Measurements from ENCODE around the gene C15orf61. TPM values are rescaled to one million over a fixed set of nuclear protein-coding genes. Genes with fewer than 3 reads are reported as not detected.

The C15orf61 gene
- total and polyA plus RNA-seq, 2 of the 13 experiments (the other 11 are each of a cell fraction or from before 2014, with no cell fraction given): 2.1 to 6.6 TPM

DNA sequence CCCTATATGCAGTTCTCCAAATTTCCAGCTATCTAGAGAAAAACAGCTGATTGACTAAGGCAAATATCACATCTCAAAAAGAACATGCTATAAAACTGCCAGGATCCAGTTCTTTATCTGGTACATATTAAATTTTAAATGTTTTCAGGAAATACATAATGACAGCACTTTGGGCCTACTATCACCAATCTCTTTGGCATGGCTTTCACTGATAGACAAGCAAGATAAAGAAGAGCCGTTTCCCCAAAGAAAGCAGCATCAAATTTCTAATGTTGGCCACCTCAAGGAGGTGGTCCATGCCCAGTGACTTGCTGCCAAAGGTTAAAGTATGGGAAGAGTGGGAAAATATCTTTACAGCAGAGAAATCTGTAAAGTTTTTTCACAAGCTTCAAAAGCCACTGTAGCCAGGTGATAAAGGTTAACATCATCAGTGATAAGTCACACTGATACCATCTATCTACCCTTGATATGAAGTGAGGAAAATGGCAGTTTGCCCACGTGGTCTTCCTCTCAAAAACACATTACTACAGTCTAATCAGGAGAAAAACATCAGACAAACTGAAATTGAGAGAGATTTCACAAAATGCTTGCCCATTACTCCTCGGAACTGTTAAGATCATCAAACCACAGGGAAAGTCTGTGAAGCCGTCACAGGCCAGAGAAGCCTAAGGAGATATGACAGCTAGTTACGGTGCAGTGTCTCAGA, 46.4 kb upstream of the C15orf61 start (continued):
- no peak for TF ChIP-seq RAD21 (CRISPR knock-in tag; IDR thresholded peaks at IDR 0.05)
- no peak for TF ChIP-seq ZNF816 (CRISPR knock-in tag; IDR thresholded peaks at IDR 0.05; ENCODE audit: borderline replicate concordance)
- TF ChIP-seq, protein P1, sequence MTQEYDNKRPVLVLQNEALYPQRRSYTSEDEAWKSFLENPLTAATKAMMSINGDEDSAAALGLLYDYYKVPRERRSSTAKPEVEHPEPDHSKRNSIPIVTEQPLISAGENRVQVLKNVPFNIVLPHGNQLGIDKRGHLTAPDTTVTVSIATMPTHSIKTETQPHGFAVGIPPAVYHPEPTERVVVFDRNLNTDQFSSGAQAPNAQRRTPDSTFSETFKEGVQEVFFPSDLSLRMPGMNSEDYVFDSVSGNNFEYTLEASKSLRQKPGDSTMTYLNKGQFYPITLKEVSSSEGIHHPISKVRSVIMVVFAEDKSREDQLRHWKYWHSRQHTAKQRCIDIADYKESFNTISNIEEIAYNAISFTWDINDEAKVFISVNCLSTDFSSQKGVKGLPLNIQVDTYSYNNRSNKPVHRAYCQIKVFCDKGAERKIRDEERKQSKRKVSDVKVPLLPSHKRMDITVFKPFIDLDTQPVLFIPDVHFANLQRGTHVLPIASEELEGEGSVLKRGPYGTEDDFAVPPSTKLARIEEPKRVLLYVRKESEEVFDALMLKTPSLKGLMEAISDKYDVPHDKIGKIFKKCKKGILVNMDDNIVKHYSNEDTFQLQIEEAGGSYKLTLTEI (CRISPR knock-in tag; conservative IDR thresholded peaks at IDR 0.05): no peak
- TF ChIP-seq U2AF1 (optimal IDR thresholded peaks at IDR 0.05; ENCODE audit: low read depth, low read length): no peak
- no peak for TF ChIP-seq MYNN (CRISPR knock-in tag; IDR thresholded peaks at IDR 0.05; ENCODE audit: low read depth)

DNA sequence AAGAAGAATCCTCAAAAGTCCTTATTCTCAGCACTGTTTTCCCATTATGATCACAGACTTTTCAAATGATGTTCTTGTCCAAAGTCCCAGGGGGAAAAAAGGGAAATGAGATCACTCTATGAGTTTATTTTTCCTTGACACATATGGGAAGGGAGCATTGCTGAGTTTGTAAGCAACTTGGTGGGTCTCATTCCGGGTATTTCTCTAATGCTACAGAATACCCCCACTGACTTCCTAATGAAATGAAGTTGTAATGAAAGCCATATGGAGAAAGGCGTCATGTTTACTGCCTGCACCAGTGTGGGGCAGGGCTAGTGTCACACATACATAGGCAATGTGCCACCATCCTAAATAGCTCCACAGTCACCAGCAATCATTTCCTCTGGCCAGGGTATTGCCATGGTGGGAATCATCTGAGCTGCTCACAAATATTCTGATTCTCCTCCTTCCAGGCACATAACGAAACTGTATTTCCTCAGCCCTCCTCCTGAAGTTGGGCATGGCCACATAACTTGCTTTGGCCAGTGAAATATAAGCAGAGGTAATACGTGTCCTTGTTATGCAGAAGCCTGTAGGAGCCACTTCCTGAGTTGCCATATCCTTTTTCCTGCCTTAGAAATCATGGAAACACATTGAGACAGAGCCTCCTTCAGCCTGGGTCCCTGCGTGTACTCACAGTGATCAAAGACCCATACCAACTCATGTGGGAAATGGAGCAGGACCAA, 41.0 kb upstream of the C15orf61 start:
- CTCF ChIA-PET (ENCODE audit: low intra/inter-chr PET ratio, low total read pairs): no interaction called here
- H3K27ac ChIP-seq (ENCODE audit: extremely low read length, insufficient read depth, low read length): no peak overlapping the region
- 92% methylated on average over 5 of the region's 5 CpGs for WGBS (ENCODE audit: low lambda C conversion rate)
- no peaks in the 10 kb centered on the region for H3K36me3 ChIP-seq (replicated peaks in 1 of 2; ENCODE audit: control insufficient read depth in 1 of 2, insufficient read depth in 2 of 2, low read length in 2 of 2)
- H3K4me3 ChIP-seq (replicated peaks in 1 of 3; ENCODE audit: insufficient read depth in 1 of 3, low read depth in 2 of 3, low read length in 3 of 3): no peak overlapping the region
- POLR2A ChIA-PET: no interaction called here
- BruUV-seq (replicated peaks): no TSS peak
- intact Hi-C loops (cut with micrococcal nuclease; ENCODE audit: unreplicated experiment) (no loop called here), in situ Hi-C loops (cut with HindIII; ENCODE audit: extremely low pct_ligation_motif_present, low pct_unique_long_range_greater_than_20kb) (no loop called here)
- no peaks in the 10 kb centered on the region for H3K79me2 ChIP-seq (ENCODE audit: insufficient read depth, low read length)
- no peak overlapping the region for H3K9ac ChIP-seq (ENCODE audit: insufficient read depth, low read depth, low read length)
- no peak overlapping the region for H2AFZ ChIP-seq (ENCODE audit: low read length)
- no peak for ATAC-seq
- DNase-seq (ENCODE audit: low spot score): no peak
- H3K4me2 ChIP-seq (ENCODE audit: low read depth, low read length): no peak overlapping the region
- H4K20me1 ChIP-seq (ENCODE audit: insufficient read depth, low read length): no peaks in the 10 kb centered on the region
- no peaks in the 10 kb centered on the region for H3K4me1 ChIP-seq (ENCODE audit: insufficient read depth, low read length)
- TF ChIP-seq BRD4 (CRISPR knock-in tag; IDR thresholded peaks at IDR 0.05) (no peak), MXD1 (CRISPR knock-in tag; IDR thresholded peaks at IDR 0.05) (no peak), MTA1 (CRISPR knock-in tag; IDR thresholded peaks at IDR 0.05; ENCODE audit: borderline replicate concordance) (no peak), FIP1L1 (IDR thresholded peaks at IDR 0.05; ENCODE audit: borderline replicate concordance, insufficient read depth, low read depth, low read length) (no peak), MLXIP (CRISPR knock-in tag; IDR thresholded peaks at IDR 0.05; ENCODE audit: borderline replicate concordance) (no peak), MED1 (CRISPR knock-in tag; IDR thresholded peaks at IDR 0.05) (no peak), TBL1XR1 (IDR thresholded peaks at IDR 0.05; ENCODE audit: borderline replicate concordance, low read length, partially characterized antibody) (no peak)
- TF ChIP-seq, protein P2, sequence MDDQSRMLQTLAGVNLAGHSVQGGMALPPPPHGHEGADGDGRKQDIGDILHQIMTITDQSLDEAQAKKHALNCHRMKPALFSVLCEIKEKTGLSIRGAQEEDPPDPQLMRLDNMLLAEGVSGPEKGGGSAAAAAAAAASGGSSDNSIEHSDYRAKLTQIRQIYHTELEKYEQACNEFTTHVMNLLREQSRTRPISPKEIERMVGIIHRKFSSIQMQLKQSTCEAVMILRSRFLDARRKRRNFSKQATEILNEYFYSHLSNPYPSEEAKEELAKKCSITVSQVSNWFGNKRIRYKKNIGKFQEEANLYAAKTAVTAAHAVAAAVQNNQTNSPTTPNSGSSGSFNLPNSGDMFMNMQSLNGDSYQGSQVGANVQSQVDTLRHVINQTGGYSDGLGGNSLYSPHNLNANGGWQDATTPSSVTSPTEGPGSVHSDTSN (CRISPR knock-in tag; IDR thresholded peaks at IDR 0.05; ENCODE audit: borderline replicate concordance): no peak
- H3K27me3 ChIP-seq (ENCODE audit: control insufficient read depth in 1 of 2, insufficient read depth in 2 of 2, low read length in 2 of 2): no peaks in the 10 kb centered on the region
- H3K9me3 ChIP-seq (ENCODE audit: low read length): no peaks in the 10 kb centered on the region
- FAIRE-seq: no peak
